ENCODE data around the gene RBBP8. TPM values are rescaled to one million over a fixed set of nuclear protein-coding genes. Genes with fewer than 3 reads are reported as not detected.
A peak's percentile ranks its signal among the peaks of the same experiment; 100 is the strongest.

RBBP8 gene
- total RNA-seq, 1 experiment from 2014 or later: 62.4 TPM

DNA sequence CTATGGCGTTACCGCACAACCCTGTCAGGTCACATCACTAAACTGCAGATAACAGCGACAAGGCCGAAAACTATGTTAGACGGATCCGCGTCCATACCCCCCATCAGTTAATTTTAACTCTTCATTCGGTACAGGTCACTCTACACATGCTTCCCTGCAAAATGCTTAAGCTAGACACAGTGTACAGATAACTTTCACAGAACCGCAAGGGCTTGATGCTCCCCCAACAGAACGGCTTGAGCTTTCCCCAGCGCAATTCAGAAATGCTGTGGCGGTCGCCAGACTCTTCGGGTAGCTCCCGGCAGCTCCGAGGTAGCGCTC is 283 bp upstream of the RBBP8 start:
- peak overlapping the region; percentile 81 for H3K4me3 Mint-ChIP-seq (ENCODE audit: low read depth, unreplicated experiment)
- CTCF ChIA-PET: interaction anchor here (0.6 to 1.6 kb wide), 8 partner anchors 8 to 115 kb away, joined by 3 to 11 read pairs (median 4); no protein-coding TSS in a partner anchor
- intact Hi-C loops (cut with micrococcal nuclease; ENCODE audit: unreplicated experiment): loop anchor here (5.0 kb wide), 3 partner anchors 44 to 86 kb away; no protein-coding TSS in a partner anchor
- no peaks in the 10 kb centered on the region for H3K27me3 Mint-ChIP-seq (ENCODE audit: unreplicated experiment)
- no peak for DNase-seq
- BruUV-seq (replicated peaks): no TSS peak
- peak overlapping the region; percentile 85 for H3K27ac Mint-ChIP-seq (ENCODE audit: unreplicated experiment)
- H3K36me3 Mint-ChIP-seq (ENCODE audit: insufficient read depth, unreplicated experiment): peaks cover 30% of the 10 kb centered on the region
- H3K9me3 Mint-ChIP-seq (ENCODE audit: low read depth, unreplicated experiment): no peaks in the 10 kb centered on the region
- no peak for TF ChIP-seq CTCF (IDR thresholded peaks at IDR 0.05; ENCODE audit: unreplicated experiment)
- peaks cover 9% of the 10 kb centered on the region for H3K4me1 Mint-ChIP-seq (ENCODE audit: low read depth, unreplicated experiment)

- Mint-ChIP-seq H3K27ac (ENCODE audit: unreplicated experiment) (peak overlapping the region; percentile 85), H3K4me1 (ENCODE audit: low read depth, unreplicated experiment) (peaks cover 7% of the 10 kb centered on the region), H3K4me3 (ENCODE audit: low read depth, unreplicated experiment) (peak overlapping the region; percentile 81), H3K9me3 (ENCODE audit: low read depth, unreplicated experiment) (no peaks in the 10 kb centered on the region), H3K36me3 (ENCODE audit: insufficient read depth, unreplicated experiment) (peaks cover 38% of the 10 kb centered on the region), H3K27me3 (ENCODE audit: unreplicated experiment) (no peaks in the 10 kb centered on the region)
- TF ChIP-seq CTCF (IDR thresholded peaks at IDR 0.05; ENCODE audit: unreplicated experiment): no peak
- no peak for DNase-seq
- TSS peak; percentile 42 for BruUV-seq (replicated peaks)
- CTCF ChIA-PET: interaction anchor here (1.0 to 1.1 kb wide), 2 partner anchors 18 to 20 kb away, joined by 3 to 4 read pairs; no protein-coding TSS in a partner anchor
- intact Hi-C loops (cut with micrococcal nuclease; ENCODE audit: unreplicated experiment): loop anchor here (5.0 kb wide), 3 partner anchors 43 to 87 kb away; no protein-coding TSS in a partner anchor
Measured at GRCh38 chr18:22933966-22934423, 867 bp downstream of the RBBP8 start.

DNA sequence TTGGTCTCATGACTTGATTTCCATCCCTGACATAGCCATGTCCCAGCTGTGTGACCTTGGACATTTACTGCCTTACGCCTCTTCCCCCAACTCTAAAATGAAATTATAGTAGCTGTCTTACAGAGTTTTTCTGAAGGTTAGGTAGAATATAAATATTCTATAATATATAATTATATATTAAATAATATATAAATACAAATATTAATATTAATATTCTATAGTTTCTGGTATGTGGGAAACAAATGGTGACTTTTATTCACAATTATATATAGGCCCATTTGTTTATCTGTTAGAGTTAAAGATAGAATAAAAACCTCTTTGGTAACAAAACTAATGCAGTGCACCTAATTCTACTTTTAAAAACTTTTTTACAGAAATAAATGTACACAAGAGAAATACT is 1.7 kb downstream of the RBBP8 start:
- Mint-ChIP-seq H3K9me3 (ENCODE audit: low read depth, unreplicated experiment) (no peaks in the 10 kb centered on the region), H3K27me3 (ENCODE audit: unreplicated experiment) (no peaks in the 10 kb centered on the region), H3K4me1 (ENCODE audit: low read depth, unreplicated experiment) (no peaks in the 10 kb centered on the region), H3K36me3 (ENCODE audit: insufficient read depth, unreplicated experiment) (peaks cover 38% of the 10 kb centered on the region), H3K4me3 (ENCODE audit: low read depth, unreplicated experiment) (peak overlapping the region; percentile 81), H3K27ac (ENCODE audit: unreplicated experiment) (no peak overlapping the region)
- CTCF ChIA-PET: interaction anchor here (0.6 to 0.7 kb wide), 2 partner anchors 12 to 87 kb away, joined by 4 to 5 read pairs; no protein-coding TSS in a partner anchor
- BruUV-seq (replicated peaks): no TSS peak
- no peak for TF ChIP-seq CTCF (IDR thresholded peaks at IDR 0.05; ENCODE audit: unreplicated experiment)
- intact Hi-C loops (cut with micrococcal nuclease; ENCODE audit: unreplicated experiment): loop anchor here (5.0 kb wide), 3 partner anchors 43 to 87 kb away; no protein-coding TSS in a partner anchor
- DNase-seq: no peak

GRCh38 chr18:22935431-22935830 is 2.3 kb downstream of the RBBP8 start:
- CTCF ChIA-PET: interaction anchor here (0.7 kb wide), 1 partner anchor 1041 kb away, joined by 3 read pairs; no protein-coding TSS in a partner anchor
- Mint-ChIP-seq H3K4me1 (ENCODE audit: low read depth, unreplicated experiment) (no peaks in the 10 kb centered on the region), H3K27me3 (ENCODE audit: unreplicated experiment) (no peaks in the 10 kb centered on the region), H3K36me3 (ENCODE audit: insufficient read depth, unreplicated experiment) (peaks cover 38% of the 10 kb centered on the region), H3K4me3 (ENCODE audit: low read depth, unreplicated experiment) (no peak overlapping the region), H3K27ac (ENCODE audit: unreplicated experiment) (no peak overlapping the region), H3K9me3 (ENCODE audit: low read depth, unreplicated experiment) (no peaks in the 10 kb centered on the region)
- TF ChIP-seq CTCF (IDR thresholded peaks at IDR 0.05; ENCODE audit: unreplicated experiment): no peak
- intact Hi-C loops (cut with micrococcal nuclease; ENCODE audit: unreplicated experiment): no loop called here
- BruUV-seq (replicated peaks): no TSS peak
- no peak for DNase-seq
